Measurements from ENCODE around the gene SSR1. TPM values are rescaled to one million over a fixed set of nuclear protein-coding genes. Genes with fewer than 3 reads are reported as not detected.
A peak's percentile ranks its signal among the peaks of the same experiment; 100 is the strongest.
"Not testable (repeated sequence)": the region's sequence is repeated elsewhere in the genome, so short reads cannot be mapped to it uniquely, and the experiment has no call there.

SSR1 gene
- 257 and 375 TPM in 2 replicates for polyA plus RNA-seq (2011; rRNA removed)
- 109 and 181 TPM in 2 replicates for polyA minus RNA-seq (2011; rRNA and poly(A)+ RNA removed)

DNA sequence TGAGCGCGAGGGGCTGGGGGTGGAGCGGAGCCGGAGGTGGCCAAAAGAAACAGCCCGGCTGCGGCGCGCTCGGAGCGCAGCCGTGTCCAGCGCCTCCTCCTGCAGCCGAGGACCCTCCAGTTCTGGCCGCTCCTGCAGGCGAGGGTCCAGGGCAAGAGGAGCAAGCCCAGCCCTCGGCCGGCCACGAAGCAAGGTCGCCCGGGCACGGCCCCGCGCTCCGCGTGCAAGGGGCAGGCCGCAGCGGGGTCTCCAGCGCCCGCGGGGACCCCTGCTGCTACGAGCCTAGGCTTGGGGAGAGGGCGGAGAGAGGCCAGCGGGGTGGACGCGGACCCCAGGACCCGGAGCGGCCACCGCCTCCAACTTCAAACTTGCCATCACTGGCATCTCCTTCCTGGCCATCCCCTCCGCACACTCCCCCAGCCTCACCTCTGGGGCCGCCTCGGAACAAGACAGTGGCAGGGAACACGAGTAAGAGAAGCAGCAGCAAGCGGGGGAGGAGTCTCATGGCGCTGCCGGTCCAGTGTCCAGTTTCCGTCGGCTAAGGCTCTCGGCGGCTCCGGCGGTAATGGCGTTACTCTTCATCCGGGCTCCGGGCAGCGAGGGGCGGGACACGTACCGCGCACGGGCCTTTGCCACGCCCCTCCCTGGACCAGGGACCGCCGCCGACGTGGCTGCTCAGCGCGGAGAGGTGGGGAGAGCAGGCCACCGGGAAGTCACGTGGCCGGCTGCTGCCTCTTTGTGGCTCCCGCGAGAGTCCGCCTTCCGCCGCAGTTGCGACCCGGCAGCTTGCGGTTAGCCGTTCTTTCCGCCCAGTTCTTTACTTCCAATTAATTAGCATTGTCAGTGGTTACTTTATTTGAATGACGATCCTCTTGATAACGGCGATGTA, at the start of gene SSR1:
TSS of gene SSR1 (minus strand) at position 584 of the 889 bp plus-strand sequence. CDS start at position 505, 79 bp downstream.
- POLR2A ChIA-PET = interaction anchor here (0.5 to 1.5 kb wide), 8 partner anchors 72 to 788 kb away, joined by 3 to 7 read pairs (median 4); partner anchors contain the start of genes CAGE1, RIOK1 and SNRNP48
- Histone ChIP-seq H3K27me3 (ENCODE audit: control insufficient read depth, insufficient read depth, low read length) (no peaks in the 10 kb centered on the region), H3K27ac (ENCODE audit: low read depth, low read length) (peak within 1 kb of the TSS; percentile 93), H3K4me3 (ENCODE audit: low read depth, low read length) (peak within 1 kb of the TSS; percentile 98), H3K9me3 (ENCODE audit: control insufficient read depth, insufficient read depth, low read length) (peaks cover 3% of the 10 kb centered on the region; the same call in 1 of the 2 replicates)
- CTCF ChIA-PET = no interaction called here
- peak; percentile 95 for DNase-seq (ENCODE audit: low read depth, low spot score)
- TF ChIP-seq, protein P1, sequence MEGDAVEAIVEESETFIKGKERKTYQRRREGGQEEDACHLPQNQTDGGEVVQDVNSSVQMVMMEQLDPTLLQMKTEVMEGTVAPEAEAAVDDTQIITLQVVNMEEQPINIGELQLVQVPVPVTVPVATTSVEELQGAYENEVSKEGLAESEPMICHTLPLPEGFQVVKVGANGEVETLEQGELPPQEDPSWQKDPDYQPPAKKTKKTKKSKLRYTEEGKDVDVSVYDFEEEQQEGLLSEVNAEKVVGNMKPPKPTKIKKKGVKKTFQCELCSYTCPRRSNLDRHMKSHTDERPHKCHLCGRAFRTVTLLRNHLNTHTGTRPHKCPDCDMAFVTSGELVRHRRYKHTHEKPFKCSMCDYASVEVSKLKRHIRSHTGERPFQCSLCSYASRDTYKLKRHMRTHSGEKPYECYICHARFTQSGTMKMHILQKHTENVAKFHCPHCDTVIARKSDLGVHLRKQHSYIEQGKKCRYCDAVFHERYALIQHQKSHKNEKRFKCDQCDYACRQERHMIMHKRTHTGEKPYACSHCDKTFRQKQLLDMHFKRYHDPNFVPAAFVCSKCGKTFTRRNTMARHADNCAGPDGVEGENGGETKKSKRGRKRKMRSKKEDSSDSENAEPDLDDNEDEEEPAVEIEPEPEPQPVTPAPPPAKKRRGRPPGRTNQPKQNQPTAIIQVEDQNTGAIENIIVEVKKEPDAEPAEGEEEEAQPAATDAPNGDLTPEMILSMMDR (IDR thresholded peaks at IDR 0.05; ENCODE audit: low read depth, low read length) = no peak

DNA sequence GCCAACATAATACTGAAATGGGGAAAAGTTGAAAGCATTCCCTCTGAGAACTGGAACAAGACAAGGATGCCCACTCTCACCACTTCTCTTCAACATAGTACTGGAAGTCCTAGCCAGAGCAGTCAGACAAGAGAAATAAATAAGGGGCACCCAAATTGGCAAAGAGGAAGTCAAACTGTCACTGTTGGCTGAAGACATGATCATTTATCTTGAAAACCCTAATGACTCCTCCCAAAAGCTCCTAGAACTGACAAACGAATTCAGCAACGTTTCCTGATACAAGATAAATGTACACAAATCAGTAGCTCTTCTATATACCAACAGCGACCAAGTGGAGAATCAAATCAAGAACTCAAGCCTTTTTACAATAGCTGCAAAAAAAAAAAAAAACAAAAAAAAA, 38.9 kb upstream of the SSR1 start:
- H3K9me3 ChIP-seq (ENCODE audit: control insufficient read depth, insufficient read depth, low read length); H3K27me3 ChIP-seq (ENCODE audit: control insufficient read depth, insufficient read depth, low read length); H3K27ac ChIP-seq (ENCODE audit: low read depth, low read length); CTCF ChIA-PET; DNase-seq (ENCODE audit: low read depth, low spot score); H3K4me3 ChIP-seq (ENCODE audit: low read depth, low read length); POLR2A ChIA-PET: not testable (repeated sequence)

DNA sequence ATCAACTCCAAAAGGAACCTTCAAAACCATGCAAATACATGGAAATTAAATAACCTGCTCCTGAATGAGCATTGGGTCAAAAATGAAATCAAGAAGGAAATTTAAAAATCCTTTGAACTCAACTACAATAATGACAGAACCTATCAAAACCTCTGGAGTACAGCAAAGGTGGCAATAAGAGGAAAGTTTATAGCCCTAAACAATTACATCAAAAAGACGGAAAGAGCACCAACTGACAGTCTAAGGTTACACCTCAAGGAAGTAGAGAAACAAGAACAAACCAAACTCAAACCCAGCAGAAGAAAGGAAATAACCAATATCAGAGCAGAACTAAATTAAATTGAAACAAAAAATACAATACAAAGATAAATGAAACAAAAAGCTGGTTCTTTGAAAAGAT, 37.6 kb upstream of the SSR1 start:
- H3K4me3 ChIP-seq (ENCODE audit: low read depth, low read length); H3K9me3 ChIP-seq (ENCODE audit: control insufficient read depth, insufficient read depth, low read length); H3K27ac ChIP-seq (ENCODE audit: low read depth, low read length); H3K27me3 ChIP-seq (ENCODE audit: control insufficient read depth, insufficient read depth, low read length); POLR2A ChIA-PET; CTCF ChIA-PET; DNase-seq (ENCODE audit: low read depth, low spot score): not testable (repeated sequence)

DNA sequence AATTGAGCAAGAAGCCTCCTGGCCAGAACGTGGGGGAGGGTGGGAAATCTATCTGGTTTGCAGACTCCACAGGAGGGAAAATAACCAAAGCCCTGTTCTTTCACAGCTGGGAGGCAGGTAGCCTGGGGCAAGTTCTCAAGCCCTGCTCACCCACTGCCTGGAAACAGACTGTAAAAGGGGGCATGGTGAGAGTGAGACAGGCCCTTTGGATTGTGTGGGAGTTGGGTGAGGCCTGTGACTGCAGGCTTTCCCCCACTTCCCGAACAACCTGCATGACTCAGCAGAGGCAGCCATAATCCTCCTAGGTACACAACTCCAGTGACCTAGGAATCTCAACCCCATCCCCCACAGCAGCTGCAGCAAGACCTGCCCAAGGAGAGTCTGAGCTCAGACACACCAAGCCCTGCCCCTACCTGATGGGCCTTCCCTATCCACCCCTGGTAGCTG, 34.6 kb upstream of the SSR1 start:
- H3K27me3 ChIP-seq (ENCODE audit: control insufficient read depth, insufficient read depth, low read length); CTCF ChIA-PET; POLR2A ChIA-PET; H3K9me3 ChIP-seq (ENCODE audit: control insufficient read depth, insufficient read depth, low read length); H3K27ac ChIP-seq (ENCODE audit: low read depth, low read length); H3K4me3 ChIP-seq (ENCODE audit: low read depth, low read length); DNase-seq (ENCODE audit: low read depth, low spot score): not testable (repeated sequence)

DNA sequence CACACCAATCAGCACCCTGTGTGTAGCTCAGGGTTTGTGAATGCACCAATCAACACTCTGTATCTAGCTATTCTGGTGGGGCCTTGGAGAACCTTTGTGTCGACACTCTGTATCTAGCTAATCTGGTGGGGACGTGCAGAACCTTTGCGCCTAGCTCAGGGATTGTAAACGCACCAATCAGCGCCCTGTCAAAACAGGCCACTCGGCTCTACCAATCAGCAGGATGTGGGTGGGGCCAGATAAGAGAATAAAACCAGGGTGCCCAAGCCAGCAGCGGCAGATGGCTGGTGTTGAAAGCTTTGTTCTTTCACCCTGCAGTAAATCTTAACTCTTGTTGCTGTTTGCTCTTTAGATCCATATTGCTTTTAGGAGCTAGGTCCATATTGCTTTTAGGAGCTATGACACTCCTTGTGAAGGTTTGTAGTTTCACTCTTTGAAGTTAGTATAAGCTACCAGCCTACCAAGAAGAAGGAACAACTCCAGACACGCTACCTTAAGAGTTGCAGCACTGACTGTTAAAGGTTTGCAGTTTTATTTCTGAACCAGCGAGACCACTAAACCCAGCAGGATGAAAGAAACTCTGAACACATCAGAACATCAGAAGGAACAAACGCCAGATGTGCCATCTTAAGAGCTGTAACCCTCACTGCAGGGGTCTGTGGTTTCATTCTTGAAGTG, 31.9 kb upstream of the SSR1 start:
- POLR2A ChIA-PET = interaction anchor here (0.6 kb wide), 1 partner anchor 230 kb away, joined by 3 read pairs; no protein-coding TSS in a partner anchor
- H3K9me3 ChIP-seq (ENCODE audit: control insufficient read depth, insufficient read depth, low read length); DNase-seq (ENCODE audit: low read depth, low spot score); H3K27me3 ChIP-seq (ENCODE audit: control insufficient read depth, insufficient read depth, low read length); H3K27ac ChIP-seq (ENCODE audit: low read depth, low read length); H3K4me3 ChIP-seq (ENCODE audit: low read depth, low read length): not testable (repeated sequence)
- CTCF ChIA-PET = interaction anchor here (1.0 kb wide), 1 partner anchor 69 kb away, joined by 3 read pairs; no protein-coding TSS in a partner anchor

DNA sequence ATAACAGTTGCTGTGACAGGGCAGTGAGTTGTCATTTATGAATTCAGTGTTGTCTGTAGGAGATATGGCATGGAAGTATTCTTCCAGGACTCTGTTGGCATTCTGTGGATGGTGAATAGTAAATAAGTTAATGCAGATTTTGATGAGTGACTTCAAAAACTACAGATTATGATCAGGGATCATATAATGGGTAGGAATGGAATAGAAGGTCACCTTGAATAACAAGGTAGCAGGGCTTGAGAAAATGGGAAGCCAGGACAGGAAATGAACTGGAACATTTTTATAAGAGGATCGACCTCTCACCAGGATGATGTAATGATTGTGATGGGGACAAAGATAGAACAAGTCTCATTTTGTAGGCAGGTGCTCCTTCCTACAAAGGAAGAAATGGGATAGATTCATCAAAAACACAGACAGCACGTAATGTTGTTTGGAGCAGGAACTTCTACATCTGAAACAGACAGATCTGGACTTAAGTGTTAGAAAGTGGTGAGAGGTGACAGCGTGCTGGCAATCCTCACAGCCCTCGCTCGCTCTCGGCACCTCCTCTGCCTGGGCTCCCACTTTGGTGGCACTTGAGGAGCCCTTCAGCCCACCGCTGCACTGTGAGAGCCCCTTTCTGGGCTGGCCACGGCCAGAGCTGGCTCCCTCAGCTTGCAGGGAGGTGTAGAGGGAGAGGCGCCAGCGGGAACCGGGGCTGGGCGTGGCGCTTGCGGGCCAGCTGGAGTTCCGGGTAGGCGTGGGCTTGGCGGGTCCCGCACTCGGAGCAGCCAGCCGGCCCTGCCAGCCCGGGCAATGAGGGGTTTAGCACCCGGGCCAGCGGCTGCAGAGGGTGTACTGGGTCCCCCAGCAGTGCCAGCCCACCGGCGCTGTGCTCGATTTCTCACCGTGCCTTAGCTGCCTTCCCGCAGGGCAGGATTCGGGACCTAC, 30.8 kb upstream of the SSR1 start:
- H3K27me3 ChIP-seq (ENCODE audit: control insufficient read depth, insufficient read depth, low read length) = peaks cover 2% of the 10 kb centered on the region
- TF ChIP-seq, protein P1 (IDR thresholded peaks at IDR 0.05; ENCODE audit: low read depth, low read length) = no peak
- H3K9me3 ChIP-seq (ENCODE audit: control insufficient read depth, insufficient read depth, low read length) = peaks cover 5% of the 10 kb centered on the region; the same call in 1 of the 2 replicates
- no peak for DNase-seq (ENCODE audit: low read depth, low spot score)
- no peak overlapping the region for H3K4me3 ChIP-seq (ENCODE audit: low read depth, low read length)
- ChIA-PET CTCF (no interaction called here), POLR2A (no interaction called here)
- no peak overlapping the region for H3K27ac ChIP-seq (ENCODE audit: low read depth, low read length)

Measured in AG04450 (cell line).